Right ventricle myocardium superior (tissue), 1 donor: ENCODE measurements around the gene NOP14. TPM values are rescaled to one million over a fixed set of nuclear protein-coding genes. Genes with fewer than 3 reads are reported as not detected.
"Not testable (repeated sequence)": the region's sequence is repeated elsewhere in the genome, so short reads cannot be mapped to it uniquely, and the experiment has no call there.

Experiments
- ATAC-seq: fragments of 200-7000 bp; cut with Tn5 transposase; one replicate; pipeline ENCODE4 v1.9.1; 2020; ENCODE audit warnings: mild to moderate bottlenecking; ENCODE audit not compliant: poor library complexity
- DNase-seq: peaks from one replicate; pipeline ENCODE4 v3.0.0-alpha.2; 2020
- intact Hi-C: fragments of 100-400 bp; cut with DNase I; formaldehyde crosslinking; loops from one replicate; pipeline ENCODE4 v1.11.2; 2022
- long read RNA-seq: library from polyadenylated mRNA; unstranded; transcript quantifications from one replicate; pipeline ENCODE4 v2.0.0, GENCODE V29; 2021
- total RNA-seq: library from RNA; stranded (reverse); fragmentation: NEBNext Ultra II Directional; extraction: Animal tissue kit (Norgen Biotek cat#: 25700); gene quantifications from one replicate; pipeline ENCODE4 v1.2.1, GENCODE V29; 2021
- donor health status: DM: no; HTN: yes; CAD: no; lungs with severe emphysema.

Gene NOP14
- 20.7 TPM for total RNA-seq
- long read RNA-seq, transcript NOP14-203 (18 exons, 3,538 nt) = major isoform, 9 of 13 reads
- long read RNA-seq, partial matches to known transcripts = 1 of 13 reads
- long read RNA-seq, other reads (novel, unspliced or antisense) = 2 of 13 reads

DNA sequence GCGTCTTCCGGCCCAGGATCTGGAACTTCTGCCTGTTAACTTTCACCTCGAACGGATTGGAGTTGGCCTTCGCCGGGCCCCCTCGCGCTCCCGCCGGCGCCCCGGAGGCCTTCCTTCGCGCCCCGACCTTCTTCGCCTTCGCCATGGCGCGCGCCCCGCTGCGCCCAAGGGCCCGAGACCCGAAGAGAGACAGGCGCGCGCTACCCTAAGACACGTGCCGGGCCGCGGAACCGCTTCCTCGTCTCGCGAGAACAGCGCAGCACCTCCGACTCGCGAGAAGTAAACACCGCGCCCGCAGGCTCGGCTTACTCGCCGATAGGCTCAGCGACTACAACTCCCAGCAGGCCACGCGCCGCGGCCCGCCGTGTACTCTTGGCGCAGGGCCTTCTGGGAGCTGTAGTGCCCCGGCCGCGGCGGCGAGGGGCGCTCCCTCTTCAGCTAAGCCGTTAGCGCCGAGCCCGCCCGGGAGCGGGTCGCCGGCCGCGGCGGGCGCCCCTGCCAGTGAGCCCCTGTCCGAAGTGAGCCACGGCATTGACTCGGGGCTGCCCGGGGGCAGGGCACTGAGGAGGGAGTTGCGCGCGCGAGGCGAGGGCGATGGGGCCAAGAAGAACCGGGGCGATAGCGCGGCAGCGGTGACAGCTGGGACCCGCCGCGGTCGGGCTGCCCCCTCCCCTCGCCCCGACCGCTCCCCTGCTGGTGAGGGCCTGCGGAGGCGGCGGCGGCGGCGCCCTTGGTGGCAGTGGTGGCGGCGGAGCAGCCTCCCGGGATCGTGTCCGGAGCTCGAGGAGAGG lies at the start of gene NOP14, which contains the start of gene GRK4:
Gene NOP14 (minus strand): TSS at position 232 of the 791 bp plus-strand sequence. CDS start 87 bp downstream, at position 145.
Gene GRK4 (plus strand): TSS at position 397 of the 791 bp plus-strand sequence. CDS start 500 bp downstream, outside the sequence.
- peak; percentile 98 for ATAC-seq
- peak; percentile 99 for DNase-seq
- intact Hi-C loops = no loop called here

DNA sequence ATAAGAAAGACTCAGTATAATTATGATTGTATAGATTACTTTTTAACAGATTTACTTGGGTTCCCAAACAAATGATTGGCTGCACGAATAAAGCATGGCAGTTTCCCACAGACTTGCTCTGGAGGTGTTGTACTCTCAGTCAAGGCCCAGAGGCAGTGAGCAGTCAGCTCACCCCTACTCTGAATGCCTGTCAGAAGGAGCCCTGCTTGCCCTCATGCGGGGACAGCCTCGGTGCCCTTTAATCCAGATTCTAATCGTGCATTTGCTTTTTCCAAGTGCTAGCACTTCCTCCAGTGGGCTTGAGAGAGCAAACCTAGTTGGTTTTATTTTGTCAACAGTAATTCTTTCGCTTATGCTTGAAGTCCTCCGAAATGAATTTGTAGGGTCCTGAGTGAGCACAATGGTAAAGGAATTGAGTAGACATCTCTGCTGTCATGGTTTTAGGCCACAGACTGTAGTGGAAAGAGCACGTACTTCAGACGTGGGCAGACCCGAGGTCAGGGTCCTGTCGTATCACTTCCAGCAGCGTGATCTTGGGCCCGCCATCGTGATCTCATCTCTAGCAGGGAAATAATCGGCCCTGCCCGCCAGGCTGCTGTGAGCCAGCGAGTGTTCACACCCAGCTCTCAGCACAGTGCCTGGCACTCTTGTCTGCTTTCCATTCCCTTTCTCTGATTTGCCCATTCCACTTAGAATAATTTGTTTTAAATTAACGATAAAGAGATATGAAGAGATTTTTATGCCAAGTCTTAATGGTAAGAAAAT lies 48.4 kb upstream of the NOP14 start:
- intact Hi-C loops = no loop called here
- no peak for ATAC-seq
- DNase-seq = no peak

DNA sequence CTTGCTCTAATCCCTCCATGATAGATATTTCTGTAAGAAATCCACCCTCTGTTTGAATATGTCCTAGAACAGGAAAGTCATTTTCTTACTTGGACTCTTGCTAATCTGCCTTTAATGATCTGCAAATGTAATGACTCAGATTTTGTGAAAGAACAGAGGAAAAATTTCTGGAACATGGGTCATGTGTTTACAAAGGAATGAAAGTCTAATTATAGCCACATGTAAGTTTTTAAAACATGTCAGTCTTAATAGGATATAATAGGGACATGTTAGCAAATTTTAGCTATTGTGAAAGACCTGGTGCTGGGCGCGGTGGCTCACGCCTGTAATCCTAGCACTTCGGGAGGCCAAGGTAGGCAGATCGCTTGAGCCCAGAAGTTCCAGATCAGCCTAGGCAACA lies 47.8 kb upstream of the NOP14 start:
- intact Hi-C loops = no loop called here
- ATAC-seq (no peak), DNase-seq (no peak)

DNA sequence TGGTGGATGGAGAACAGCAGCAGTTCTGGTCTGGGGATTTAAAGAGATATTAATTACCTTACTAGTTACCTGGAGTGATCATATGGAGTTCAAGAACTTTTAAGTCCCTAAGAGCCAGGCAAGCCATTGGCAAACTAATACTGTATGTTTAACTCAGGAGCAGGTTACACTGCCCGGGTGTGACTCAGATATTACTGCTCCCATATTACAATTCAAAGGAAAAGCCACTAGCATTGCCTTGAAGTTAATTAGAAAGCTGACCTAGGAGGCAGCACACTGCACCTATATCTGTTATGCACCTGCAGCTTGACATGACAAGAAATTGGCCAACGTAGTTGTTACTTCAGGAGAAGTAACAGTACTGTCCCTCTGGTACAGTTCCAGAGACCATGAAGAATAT lies 47.4 kb upstream of the NOP14 start:
- DNase-seq = no peak

DNA sequence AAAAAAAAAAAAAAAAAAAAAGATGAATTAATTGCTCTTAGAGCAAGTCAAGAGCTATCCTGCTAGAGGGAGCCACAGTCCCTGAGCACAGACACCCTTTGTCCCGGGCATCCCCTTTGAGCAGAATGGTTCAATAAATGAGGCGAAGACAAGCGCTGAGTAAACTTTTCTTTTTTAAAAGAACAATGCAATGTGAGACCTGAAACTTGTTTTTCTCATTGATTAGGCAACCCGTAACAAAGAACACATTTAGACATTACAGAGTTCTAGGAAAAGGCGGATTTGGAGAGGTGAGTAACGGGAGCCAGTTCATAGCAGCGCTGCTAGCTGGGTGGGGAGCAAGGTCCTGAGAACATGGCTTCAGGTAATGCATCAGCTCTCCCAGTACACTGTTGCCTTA lies 46.2 kb upstream of the NOP14 start:
- ATAC-seq (no peak), DNase-seq (no peak)
- intact Hi-C loops = no loop called here

More for the DNA sequence above, 47.4 kb upstream of the NOP14 start:
- ATAC-seq = no peak
- intact Hi-C loops = no loop called here

DNA sequence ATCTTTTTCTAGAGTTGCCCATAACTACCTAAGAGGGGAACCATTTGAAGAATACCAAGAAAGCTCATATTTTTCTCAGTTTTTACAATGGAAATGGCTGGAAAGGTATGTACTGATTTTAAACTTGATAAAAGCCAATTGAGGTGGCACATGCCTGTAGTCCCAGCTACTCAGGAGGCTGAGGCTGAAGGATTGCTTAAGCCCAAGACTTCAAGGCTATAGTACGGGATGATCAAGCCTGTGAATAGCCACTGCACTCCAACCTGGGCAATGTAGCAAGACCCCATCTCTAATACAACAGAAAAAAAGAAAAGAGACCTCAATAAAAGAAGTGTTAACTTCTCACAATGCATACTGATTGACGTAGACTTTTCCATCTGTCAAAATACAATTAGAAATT lies 44.5 kb upstream of the NOP14 start:
- intact Hi-C loops = no loop called here
- DNase-seq (no peak), ATAC-seq (no peak)

DNA sequence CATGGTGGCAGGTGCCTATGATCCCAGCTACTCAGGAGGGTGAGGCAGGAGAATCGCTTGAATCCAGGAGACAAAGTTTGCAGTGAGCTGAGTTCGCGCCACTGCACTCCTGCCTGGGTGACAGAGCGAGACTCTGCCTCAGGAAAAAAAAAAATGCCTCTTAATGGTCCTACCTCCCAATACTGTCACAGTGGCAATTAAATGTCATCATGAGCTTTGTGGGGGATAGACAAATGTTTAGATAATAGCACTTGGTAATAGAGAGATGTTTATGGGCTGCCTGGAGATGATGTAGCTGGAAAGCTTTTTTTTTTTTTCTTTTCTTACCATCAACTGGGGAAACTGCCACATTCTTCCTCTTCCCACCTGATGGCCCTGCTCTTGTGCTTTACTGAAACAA lies 33.2 kb upstream of the NOP14 start:
- intact Hi-C loops = no loop called here
- no peak for DNase-seq
- no peak for ATAC-seq

DNA sequence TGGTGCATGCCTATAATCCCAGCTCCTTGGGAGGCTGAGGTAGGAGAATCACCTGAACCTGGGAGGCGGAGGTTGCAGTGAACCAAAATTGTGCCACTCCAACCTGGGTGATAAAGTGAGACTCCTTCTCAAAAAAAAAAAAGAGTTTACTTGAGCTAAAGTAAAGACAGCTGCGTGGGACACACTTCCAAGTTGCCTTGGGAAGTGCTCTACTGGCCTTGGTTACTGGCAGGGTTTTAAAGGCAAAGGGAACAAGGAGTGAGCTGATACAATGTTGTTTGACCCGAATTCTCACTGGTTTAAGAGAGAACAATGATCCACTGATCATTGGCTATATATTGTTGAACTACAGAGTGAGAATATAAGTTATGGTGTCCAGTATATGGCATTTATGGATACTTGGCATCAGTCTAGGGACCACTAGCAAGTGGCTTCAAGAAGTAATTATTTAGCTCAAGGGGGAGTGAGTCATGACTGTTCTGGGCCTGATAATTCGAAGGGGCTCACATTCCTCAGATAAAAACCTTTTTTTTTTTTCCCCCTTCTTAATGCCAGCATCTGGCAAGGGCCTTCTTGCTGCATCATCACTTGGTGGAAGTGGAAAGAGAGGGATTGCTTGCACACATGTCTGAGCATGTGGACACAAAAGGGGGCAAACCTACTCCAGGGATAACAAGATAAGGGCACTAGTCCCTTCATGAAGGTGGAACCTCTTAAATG lies 32.5 kb upstream of the NOP14 start:
- DNase-seq (no peak), ATAC-seq (no peak)
- intact Hi-C loops = no loop called here

DNA sequence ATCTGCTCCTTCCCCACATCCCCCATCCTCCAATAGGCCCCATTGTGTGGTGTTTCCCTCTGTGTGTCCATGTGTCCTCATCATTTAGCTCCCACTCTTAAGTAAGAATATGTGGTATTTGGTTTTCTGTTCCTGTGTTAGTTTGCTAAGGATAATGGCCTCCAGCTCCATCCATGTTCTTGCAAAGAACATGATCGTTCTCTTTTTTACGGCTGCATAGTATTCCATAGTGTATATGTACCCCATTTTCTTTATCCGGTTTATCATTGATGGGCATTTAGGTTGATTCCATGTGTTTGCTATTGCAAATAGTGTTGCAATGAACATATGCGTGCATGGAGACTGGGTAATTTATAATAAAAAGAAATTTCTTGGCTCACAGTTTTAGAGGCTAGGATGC lies 31.7 kb upstream of the NOP14 start:
- DNase-seq (no peak), ATAC-seq (no peak)
- intact Hi-C loops = no loop called here

DNA sequence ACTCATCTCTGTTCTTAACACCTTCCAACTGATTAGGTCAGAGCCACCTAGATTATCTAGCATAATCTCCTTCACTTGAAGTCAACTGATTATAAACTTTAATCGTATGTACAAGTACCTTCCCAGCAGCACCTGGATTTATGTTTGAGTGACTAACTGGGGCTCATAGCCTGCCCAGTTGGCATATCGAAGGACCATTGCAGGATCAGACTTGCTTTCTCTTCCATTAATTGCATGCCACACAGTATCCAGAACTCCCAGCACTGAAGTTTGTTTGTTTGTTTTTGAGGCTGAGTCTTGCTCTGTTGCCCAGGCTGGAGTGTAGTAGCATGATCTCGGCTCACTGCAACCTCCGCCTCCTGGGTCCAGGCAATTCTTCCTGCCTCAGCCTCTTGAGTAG lies 28.0 kb upstream of the NOP14 start:
- DNase-seq (no peak), ATAC-seq (no peak)
- intact Hi-C loops = no loop called here

DNA sequence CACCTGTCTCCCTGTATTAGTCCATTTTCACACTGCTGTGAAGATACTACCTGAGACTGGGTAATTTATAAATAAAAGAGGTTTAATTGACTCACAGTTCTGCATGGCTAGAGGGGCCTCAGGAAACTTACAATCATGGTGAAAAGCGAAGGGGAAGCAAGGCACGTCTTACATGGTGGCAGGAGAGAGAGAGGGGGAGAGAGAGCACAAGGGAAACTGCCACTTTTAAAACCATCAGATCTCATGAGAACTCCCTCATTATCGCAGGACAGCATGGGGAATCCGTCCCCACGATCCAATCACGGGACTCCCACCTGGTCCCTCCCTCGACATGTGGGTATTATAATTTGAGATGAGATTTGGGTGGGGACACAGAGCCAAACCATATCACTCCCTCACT lies 20.5 kb upstream of the NOP14 start:
- DNase-seq, intact Hi-C loops, ATAC-seq: not testable (repeated sequence)

DNA sequence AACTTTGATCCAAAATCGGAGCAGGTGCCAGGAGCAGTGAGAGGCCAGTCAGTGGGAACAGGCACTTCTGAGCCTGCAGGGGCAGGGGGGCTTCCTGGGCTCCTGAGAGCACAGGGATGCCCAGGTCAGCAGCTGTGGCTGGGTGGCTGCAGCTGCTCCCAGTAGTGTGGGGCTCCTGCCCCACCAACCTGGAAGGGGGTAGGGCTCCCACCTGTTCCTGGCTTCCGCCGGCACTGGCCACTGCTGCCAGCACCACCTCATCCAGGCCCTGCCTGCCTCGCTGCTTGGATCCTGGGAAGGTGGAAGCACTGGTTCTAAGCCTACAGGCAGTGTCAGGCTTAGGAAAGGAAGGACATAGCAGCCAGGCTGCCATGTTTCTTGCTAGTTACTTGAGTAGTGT lies 18.8 kb upstream of the NOP14 start:
- DNase-seq (no peak), ATAC-seq (no peak)
- intact Hi-C loops = no loop called here

DNA sequence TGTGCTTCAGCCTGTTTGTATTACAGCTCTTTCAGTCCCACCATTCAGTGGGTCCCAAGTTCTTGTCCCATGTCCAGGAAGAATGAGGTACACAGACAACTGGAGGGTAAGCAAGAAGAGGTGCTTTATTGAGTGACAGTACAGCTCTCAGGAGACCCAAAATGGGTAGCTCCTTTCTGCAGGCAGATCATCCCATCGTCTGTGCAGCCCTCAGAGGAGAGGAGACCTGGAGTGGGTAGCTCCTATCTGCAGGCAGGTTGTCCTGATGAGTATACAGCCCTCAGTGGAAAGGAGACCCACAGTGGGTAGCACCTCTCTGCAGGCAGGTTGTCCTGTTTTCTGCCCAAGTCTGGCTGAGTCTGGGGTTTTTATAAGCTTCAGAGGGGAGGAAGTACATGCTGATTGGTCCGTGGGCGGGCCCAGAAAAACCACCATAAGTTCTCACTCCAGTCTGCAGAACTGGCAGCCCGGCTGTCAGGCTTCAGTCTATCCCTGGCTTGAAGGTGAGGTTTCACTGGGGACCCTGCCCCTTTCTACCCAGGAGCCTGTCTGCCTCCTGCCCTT lies 18.1 kb upstream of the NOP14 start:
- ATAC-seq (no peak), DNase-seq (no peak)
- intact Hi-C loops = no loop called here

DNA sequence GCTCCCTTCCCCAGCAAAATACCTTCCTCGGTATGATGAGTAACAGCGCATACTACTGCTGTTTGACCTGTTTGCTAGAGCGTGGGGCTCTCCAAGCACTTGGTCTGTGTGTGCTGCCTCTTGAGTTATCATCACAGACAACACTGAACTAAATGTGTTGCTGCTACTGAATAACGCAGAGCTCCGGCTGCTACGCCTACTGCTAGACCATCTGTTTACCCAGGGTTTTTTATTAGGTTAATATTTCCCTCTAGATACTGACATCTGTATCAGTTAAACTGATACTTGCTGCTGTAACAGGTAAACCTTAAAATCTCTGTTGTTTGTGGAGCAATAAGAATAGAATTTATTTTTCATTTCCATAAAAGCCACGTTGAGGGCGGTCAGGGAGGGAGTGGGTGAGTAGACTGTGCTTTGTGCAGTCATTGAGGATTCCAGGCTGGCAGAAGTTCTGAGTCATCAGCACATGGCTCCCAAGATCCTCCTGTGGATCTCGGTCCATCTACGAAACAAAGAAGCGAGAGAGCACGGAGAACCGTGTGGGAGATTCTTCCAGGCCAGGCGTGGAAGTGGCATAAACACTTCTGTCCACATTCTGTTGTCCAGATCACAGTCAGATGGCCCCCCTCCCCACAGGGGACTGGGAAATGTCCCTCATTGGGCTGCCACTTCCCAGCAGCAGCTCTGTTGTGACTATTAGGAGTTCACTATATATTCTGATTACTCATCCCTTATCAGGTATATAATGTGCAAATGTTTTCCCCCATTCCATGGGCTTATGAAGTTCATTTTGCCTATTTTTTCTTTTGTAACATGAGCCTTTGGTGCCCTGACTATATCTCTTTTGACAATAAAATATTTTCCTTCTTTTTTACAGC lies 14.2 kb upstream of the NOP14 start:
- intact Hi-C loops = no loop called here
- DNase-seq (no peak), ATAC-seq (peak; percentile 62)

DNA sequence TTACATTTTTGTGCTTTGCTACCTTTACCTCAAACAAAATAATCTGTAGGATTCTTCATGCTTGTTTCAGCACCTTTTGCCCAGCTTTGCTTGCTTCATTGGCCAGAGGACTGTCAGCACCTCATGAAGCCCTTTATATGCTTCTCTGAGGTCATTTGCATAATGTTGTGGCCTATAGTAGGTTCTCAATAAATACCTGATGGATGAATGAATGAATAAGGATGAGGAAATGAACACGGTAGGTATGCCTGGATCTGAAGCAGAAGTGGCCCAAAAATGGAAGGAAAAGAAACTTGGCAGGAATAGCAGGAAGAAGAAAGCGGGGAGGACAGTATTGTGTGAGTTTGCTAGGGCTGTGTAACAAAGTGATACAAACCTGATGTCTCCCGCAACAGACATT lies 8.1 kb upstream of the NOP14 start:
- intact Hi-C loops = no loop called here
- DNase-seq (no peak), ATAC-seq (no peak)

DNA sequence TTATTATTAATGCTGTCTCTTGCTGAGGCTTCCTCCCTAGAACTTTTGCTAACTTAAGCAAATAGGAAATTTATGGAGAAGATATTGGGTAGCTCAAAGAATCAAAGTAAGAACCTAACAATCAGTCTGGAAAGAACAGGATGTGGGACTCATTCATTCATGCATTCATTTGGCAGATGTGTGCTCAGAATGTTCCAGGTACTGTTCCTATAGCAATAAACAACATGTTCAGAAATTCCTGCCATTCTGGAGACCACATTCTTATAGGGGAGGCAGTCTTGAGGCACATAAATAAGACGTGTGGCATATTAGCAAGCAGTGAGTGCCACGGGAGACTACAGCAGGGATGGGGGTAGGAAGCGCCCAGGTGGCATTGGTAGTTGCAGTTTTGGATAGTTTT lies 5.2 kb upstream of the NOP14 start:
- ATAC-seq = no peak
- no peak for DNase-seq
- intact Hi-C loops = no loop called here

DNA sequence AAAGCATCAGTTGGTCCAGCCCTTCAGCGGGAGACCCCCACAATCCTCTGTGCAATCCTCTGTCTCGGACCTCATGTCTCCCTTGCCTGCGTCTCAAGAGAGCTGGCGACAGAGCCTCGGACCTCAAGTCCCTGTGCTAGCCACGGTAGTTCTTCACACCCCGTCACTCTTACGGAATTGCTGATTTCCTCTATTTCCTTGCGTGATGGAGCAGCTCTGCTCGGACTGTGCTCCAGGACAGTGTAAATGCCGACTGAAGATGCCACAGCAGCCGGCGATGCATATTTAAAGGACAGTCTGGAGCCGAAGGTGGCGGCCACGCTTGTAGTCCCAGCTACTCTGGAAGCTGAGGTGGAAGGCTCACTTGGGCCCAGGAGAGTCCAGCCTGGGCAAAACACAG lies 2.1 kb upstream of the NOP14 start:
- DNase-seq (no peak), ATAC-seq (no peak)
- intact Hi-C loops = no loop called here

DNA sequence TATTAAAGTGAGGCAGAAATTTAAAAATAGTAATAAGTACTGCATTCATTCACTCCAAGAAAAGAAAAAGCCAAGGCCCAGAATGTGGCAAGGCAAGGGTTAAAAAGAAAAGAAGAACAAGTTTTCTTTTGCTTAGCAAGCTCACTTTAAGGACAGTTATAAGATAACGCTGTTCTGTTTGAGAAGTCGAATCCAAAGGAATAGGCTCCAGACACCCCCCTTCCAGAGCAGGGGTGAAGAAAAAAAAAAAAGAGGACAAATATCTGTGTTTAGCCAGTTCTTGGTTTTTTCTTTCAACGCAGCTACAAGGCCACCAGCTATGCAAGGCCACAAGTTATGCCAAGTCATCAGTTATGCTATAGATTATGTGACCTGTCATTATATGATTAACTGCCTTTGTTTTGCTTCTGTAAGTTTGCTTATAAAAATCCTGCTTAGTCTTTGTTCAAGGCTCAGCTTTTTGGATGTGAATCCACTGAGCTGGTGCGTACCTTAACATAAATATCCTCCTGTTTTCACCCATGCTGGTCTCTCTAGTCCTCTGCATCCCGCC lies 1.6 kb upstream of the NOP14 start:
- intact Hi-C loops = no loop called here
- no peak for DNase-seq

More for the DNA sequence above, 1.6 kb upstream of the NOP14 start:
- ATAC-seq = no peak
